ENCODE data around the gene NOTCH1.
"Not testable (repeated sequence)": the region's sequence is repeated elsewhere in the genome, so short reads cannot be mapped to it uniquely, and the experiment has no call there.

NOTCH1 gene

GRCh38 chr9:136565715-136566552, 20.1 kb upstream of the NOTCH1 start:
- peaks cover 23% of the 10 kb centered on the region for H3K4me1 ChIP-seq (ENCODE audit: control insufficient read depth, insufficient read depth, low read length)
- H3K9ac ChIP-seq (ENCODE audit: low read length), result no peak overlapping the region
- H3K4me3 ChIP-seq (ENCODE audit: low read length), result no peak overlapping the region
- H3K36me3 ChIP-seq (ENCODE audit: control insufficient read depth, insufficient read depth, low read length), result no peaks in the 10 kb centered on the region
- no peaks in the 10 kb centered on the region for H3K27me3 ChIP-seq (ENCODE audit: control insufficient read depth, insufficient read depth, low read length)
- H3K9me3 ChIP-seq (ENCODE audit: control insufficient read depth, low read length), result no peaks in the 10 kb centered on the region

GRCh38 chr9:136565086-136565714, 19.4 kb upstream of the NOTCH1 start:
- no peak overlapping the region for H3K4me3 ChIP-seq (ENCODE audit: low read length)
- H3K9me3 ChIP-seq (ENCODE audit: control insufficient read depth, low read length), result no peaks in the 10 kb centered on the region
- H3K27me3 ChIP-seq (ENCODE audit: control insufficient read depth, insufficient read depth, low read length), result no peaks in the 10 kb centered on the region
- H3K36me3 ChIP-seq (ENCODE audit: control insufficient read depth, insufficient read depth, low read length), result no peaks in the 10 kb centered on the region
- H3K4me1 ChIP-seq (ENCODE audit: control insufficient read depth, insufficient read depth, low read length), result peaks cover 23% of the 10 kb centered on the region
- no peak overlapping the region for H3K9ac ChIP-seq (ENCODE audit: low read length)

DNA sequence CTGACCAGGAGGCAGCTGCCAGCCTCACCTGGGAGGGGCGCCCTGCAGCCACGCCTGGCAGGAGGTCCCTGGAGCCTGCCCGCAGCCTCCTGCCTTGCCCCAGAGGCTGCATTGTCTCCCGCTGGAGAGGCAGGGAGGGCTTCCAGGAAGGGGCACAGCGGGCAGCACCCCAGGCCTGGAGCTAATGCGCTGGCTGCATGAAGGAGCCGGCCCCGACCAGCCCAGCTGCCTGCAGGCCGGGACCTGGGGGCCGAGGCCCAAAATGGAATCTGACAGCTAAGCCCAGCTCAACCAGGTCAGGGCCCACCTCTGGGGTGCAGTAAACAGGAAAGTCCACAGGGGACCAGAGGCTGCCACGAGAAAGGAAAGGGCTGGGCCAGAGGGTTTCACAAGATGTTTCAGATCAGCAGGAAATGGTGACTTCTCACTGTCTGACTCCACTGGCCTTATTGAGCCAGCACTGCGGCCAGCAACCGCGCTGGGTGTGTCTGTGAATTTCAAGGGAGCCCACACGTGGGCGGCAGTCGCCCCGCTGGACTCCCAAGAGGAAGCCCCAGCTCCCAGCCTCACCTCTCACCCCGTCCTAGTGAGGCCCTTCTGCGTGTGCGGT, 18.6 kb upstream of the NOTCH1 start:
- Histone ChIP-seq H3K4me1 (ENCODE audit: control insufficient read depth, insufficient read depth, low read length) (peaks cover 23% of the 10 kb centered on the region), H3K36me3 (ENCODE audit: control insufficient read depth, insufficient read depth, low read length) (no peaks in the 10 kb centered on the region)

DNA sequence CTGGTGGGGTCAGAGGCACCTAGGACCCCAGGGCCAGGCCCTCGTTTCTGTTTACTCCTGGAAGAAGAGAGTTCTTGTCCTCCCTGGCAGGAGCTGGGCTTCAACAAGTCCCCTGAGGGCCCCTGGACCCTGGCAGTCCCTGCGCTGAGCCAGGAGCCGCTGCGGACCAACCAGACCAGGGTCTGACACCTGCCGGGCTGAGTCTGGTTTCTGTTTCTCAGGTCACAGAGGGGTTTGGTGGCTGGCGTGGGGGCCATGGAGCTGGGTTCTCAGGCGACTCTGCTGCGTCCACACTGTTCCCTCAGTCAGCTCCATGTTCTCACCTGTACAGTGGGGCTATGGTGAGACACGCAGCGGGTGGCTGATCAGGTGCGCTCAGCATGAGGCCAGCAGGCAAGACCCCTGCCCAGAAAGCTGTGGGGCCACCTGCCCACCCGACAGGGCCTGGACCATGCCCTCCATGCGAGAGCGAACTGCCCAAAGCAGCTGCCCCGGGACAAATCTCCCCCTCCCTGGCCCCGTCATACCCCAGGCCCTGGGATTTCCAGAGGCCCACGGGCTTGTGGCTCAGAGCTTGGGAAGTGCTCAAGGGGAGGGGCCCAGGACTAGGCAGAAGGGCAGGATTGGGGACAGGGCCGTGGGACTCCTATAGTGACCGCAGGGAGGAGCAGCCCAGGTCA, 17.9 kb upstream of the NOTCH1 start:
- Histone ChIP-seq H3K4me1 (ENCODE audit: control insufficient read depth, insufficient read depth, low read length) (peaks cover 23% of the 10 kb centered on the region), H3K4me3 (ENCODE audit: low read length) (no peak overlapping the region), H3K36me3 (ENCODE audit: control insufficient read depth, insufficient read depth, low read length) (no peaks in the 10 kb centered on the region), H3K27me3 (ENCODE audit: control insufficient read depth, insufficient read depth, low read length) (no peaks in the 10 kb centered on the region), H3K9me3 (ENCODE audit: control insufficient read depth, low read length) (no peaks in the 10 kb centered on the region), H3K9ac (ENCODE audit: low read length) (no peak overlapping the region)

More for the DNA sequence above, 18.6 kb upstream of the NOTCH1 start:
- Histone ChIP-seq H3K4me3 (ENCODE audit: low read length) (no peak overlapping the region), H3K27me3 (ENCODE audit: control insufficient read depth, insufficient read depth, low read length) (no peaks in the 10 kb centered on the region), H3K9me3 (ENCODE audit: control insufficient read depth, low read length) (no peaks in the 10 kb centered on the region), H3K9ac (ENCODE audit: low read length) (no peak overlapping the region)

DNA sequence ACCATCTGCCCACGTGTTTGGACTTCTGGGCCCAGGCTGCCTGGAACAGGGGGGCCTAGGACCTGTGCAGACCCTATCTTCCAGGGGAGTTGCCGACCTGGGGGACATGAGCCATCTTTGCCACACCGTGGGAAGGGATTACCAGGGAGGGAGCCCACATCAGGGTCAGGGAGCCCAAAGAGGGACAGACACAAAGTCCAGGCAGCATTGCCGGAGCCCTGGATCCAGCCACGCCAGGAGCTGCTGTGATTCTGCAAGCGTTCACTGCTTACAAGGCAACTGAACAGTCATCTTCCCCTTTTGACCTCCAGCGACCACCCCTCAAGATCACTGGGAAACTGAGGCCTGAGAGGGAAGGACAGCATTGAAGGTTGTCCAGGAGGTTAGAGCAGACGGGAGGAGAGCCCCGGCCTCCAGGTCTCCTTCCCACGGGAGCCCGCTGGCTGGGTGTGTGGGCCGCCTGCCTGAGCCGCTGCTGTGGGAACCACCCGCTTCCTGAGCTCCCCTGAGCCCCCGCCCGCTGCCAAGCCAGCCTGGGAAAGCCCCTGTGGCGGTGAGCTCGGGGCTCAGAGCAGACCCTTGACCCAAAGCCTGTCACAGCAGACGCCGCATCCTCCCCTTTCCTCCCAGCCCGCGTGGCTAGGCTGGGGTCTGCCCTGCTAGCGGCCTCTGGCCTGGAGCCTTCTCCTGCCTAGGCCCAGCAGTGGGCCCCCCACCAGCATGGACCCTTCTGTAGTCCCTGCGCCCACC, 17.1 kb upstream of the NOTCH1 start:
- Histone ChIP-seq H3K9me3 (ENCODE audit: control insufficient read depth, low read length) (no peaks in the 10 kb centered on the region), H3K9ac (ENCODE audit: low read length) (no peak overlapping the region), H3K27me3 (ENCODE audit: control insufficient read depth, insufficient read depth, low read length) (no peaks in the 10 kb centered on the region), H3K4me1 (ENCODE audit: control insufficient read depth, insufficient read depth, low read length) (peaks cover 15% of the 10 kb centered on the region), H3K4me3 (ENCODE audit: low read length) (no peak overlapping the region), H3K36me3 (ENCODE audit: control insufficient read depth, insufficient read depth, low read length) (no peaks in the 10 kb centered on the region)

DNA sequence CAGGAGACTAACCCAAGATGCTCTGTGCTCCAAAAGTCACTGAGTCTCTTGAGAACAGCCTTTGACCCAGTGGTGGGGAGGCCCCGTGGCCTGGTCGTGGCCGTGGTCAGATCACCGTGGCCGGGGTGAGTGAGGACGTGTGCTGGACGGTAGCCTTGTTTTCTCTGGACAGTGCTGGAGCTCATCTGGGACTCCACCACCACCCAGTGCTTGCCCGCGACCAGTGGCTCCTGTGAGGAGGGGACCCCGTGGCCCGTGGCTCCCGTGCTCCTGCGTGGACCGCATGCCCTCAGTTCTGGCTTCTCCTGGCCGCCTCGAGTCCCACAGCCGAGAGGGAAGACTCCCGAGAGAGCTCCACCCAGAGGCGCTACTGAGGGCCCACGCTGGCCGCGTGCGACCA, 15.9 kb upstream of the NOTCH1 start:
- no peaks in the 10 kb centered on the region for H3K27me3 ChIP-seq (ENCODE audit: control insufficient read depth, insufficient read depth, low read length)
- no peak overlapping the region for H3K9ac ChIP-seq (ENCODE audit: low read length)
- H3K4me3 ChIP-seq (ENCODE audit: low read length), result no peak overlapping the region
- peaks cover 11% of the 10 kb centered on the region for H3K4me1 ChIP-seq (ENCODE audit: control insufficient read depth, insufficient read depth, low read length)
- no peaks in the 10 kb centered on the region for H3K36me3 ChIP-seq (ENCODE audit: control insufficient read depth, insufficient read depth, low read length)
- H3K9me3 ChIP-seq (ENCODE audit: control insufficient read depth, low read length), result no peaks in the 10 kb centered on the region

GRCh38 chr9:136560586-136560985, 14.7 kb upstream of the NOTCH1 start:
- Histone ChIP-seq H3K9me3 (ENCODE audit: control insufficient read depth, low read length) (no peaks in the 10 kb centered on the region), H3K4me1 (ENCODE audit: control insufficient read depth, insufficient read depth, low read length) (peaks cover 11% of the 10 kb centered on the region), H3K36me3 (ENCODE audit: control insufficient read depth, insufficient read depth, low read length) (no peaks in the 10 kb centered on the region), H3K4me3 (ENCODE audit: low read length) (no peak overlapping the region), H3K9ac (ENCODE audit: low read length) (no peak overlapping the region), H3K27me3 (ENCODE audit: control insufficient read depth, insufficient read depth, low read length) (no peaks in the 10 kb centered on the region)

DNA sequence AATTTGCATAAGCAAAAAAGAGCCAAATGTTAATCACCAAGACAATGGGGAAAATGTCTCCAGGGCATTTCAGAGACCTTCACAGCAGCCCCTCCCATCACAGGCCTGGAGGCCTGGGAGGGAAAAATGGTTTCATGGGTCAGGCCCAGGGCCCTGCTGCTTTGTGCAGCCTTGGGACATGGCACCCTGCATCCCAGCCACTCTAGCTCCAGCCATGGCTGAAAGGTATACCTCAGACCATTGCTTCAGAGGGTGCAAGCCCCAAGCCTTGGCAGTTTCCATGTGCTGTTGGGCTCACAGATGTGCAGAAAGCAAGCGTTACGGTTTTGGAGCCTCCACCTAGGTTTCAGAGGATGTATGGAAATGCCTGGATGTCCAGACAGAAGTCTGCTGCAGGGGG, 13.5 kb upstream of the NOTCH1 start:
- H3K36me3 ChIP-seq (ENCODE audit: control insufficient read depth, insufficient read depth, low read length); H3K9ac ChIP-seq (ENCODE audit: low read length); H3K27me3 ChIP-seq (ENCODE audit: control insufficient read depth, insufficient read depth, low read length); H3K4me3 ChIP-seq (ENCODE audit: low read length); H3K9me3 ChIP-seq (ENCODE audit: control insufficient read depth, low read length); H3K4me1 ChIP-seq (ENCODE audit: control insufficient read depth, insufficient read depth, low read length): not testable (repeated sequence)

- H3K27me3 ChIP-seq (ENCODE audit: control insufficient read depth, insufficient read depth, low read length); H3K36me3 ChIP-seq (ENCODE audit: control insufficient read depth, insufficient read depth, low read length); H3K9ac ChIP-seq (ENCODE audit: low read length); H3K4me1 ChIP-seq (ENCODE audit: control insufficient read depth, insufficient read depth, low read length); H3K9me3 ChIP-seq (ENCODE audit: control insufficient read depth, low read length); H3K4me3 ChIP-seq (ENCODE audit: low read length): not testable (repeated sequence)
Measured at GRCh38 chr9:136558846-136559245, 13.0 kb upstream of the NOTCH1 start.

DNA sequence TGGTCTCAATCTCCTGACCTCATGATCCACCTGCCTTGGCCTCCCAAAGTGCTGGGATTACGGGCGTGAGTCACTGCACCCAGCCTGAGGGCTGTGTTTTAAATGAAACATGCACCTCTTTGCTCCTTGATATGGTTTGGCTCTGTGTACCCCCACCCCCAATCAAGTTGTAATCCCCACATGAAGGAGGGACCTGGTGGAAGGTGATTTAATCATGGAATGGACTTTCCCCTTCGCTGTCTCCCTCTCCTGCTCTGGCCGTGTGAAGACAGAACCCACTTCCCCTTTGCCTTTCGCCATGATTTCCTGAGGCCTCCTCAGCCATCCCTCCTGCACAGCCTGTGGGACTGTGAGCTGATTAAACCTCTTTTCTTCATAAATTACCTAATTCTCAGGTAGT, 12.5 kb upstream of the NOTCH1 start:
- no peaks in the 10 kb centered on the region for H3K36me3 ChIP-seq (ENCODE audit: control insufficient read depth, insufficient read depth, low read length)
- H3K9me3 ChIP-seq (ENCODE audit: control insufficient read depth, low read length), result no peaks in the 10 kb centered on the region
- no peaks in the 10 kb centered on the region for H3K27me3 ChIP-seq (ENCODE audit: control insufficient read depth, insufficient read depth, low read length)
- no peak overlapping the region for H3K9ac ChIP-seq (ENCODE audit: low read length)
- no peak overlapping the region for H3K4me3 ChIP-seq (ENCODE audit: low read length)
- H3K4me1 ChIP-seq (ENCODE audit: control insufficient read depth, insufficient read depth, low read length), result no peaks in the 10 kb centered on the region

- Histone ChIP-seq H3K9ac (ENCODE audit: low read length) (no peak overlapping the region), H3K4me1 (ENCODE audit: control insufficient read depth, insufficient read depth, low read length) (no peaks in the 10 kb centered on the region), H3K9me3 (ENCODE audit: control insufficient read depth, low read length) (no peaks in the 10 kb centered on the region), H3K4me3 (ENCODE audit: low read length) (no peak overlapping the region), H3K36me3 (ENCODE audit: control insufficient read depth, insufficient read depth, low read length) (no peaks in the 10 kb centered on the region), H3K27me3 (ENCODE audit: control insufficient read depth, insufficient read depth, low read length) (no peaks in the 10 kb centered on the region)
Measured at GRCh38 chr9:136557036-136557435, 11.2 kb upstream of the NOTCH1 start.
